GM23338 (cell line): Measurements from ENCODE around the gene ANXA3. TPM values are rescaled to one million over a fixed set of nuclear protein-coding genes. Genes with fewer than 3 reads are reported as not detected.

Experiments
- ATAC-seq: fragments of 200-7000 bp; cut with Tn5 transposase; 3 replicates; pipeline ENCODE4 v1.9.1; 2020
- DNase-seq: peaks from one replicate; pipeline ENCODE4 v3.0.0-alpha.2; 2015; ENCODE audit warnings: low spot score
- H2AFZ ChIP-seq: fragments of 200-600 bp; sonication (generic); 2 replicates; pipeline ENCODE4 v1.8.0; 2016; ENCODE audit warnings: antibody characterized with exemption, mild to moderate bottlenecking, moderate library complexity
- H3F3A ChIP-seq: fragments of 200-600 bp; sonication (generic); replicated peaks from 2 replicates; pipeline ENCODE4 v1.8.0; 2017; ENCODE audit warnings: antibody characterized with exemption, mixed run types, low read depth
- H3K27ac ChIP-seq: fragments of 200-600 bp; sonication (generic); 2 replicates; pipeline ENCODE4 v1.6.1; 2016; ENCODE audit warnings: low read depth
- H3K27me3 ChIP-seq: fragments of 200-600 bp; sonication (generic); 2 replicates; pipeline ENCODE4 v1.8.0; 2016; ENCODE audit warnings: mild to moderate bottlenecking, mixed run types, moderate library complexity; ENCODE audit not compliant: insufficient read depth
- H3K36me3 ChIP-seq: fragments of 200-600 bp; sonication (generic); 2 replicates; pipeline ENCODE4 v1.8.0; 2016; ENCODE audit warnings: mild to moderate bottlenecking; ENCODE audit not compliant: insufficient read depth
- H3K4me1 ChIP-seq: fragments of 200-600 bp; sonication (generic); 2 replicates; pipeline ENCODE4 v1.8.0; 2016; ENCODE audit warnings: mild to moderate bottlenecking, moderate library complexity; ENCODE audit not compliant: insufficient read depth
- H3K4me2 ChIP-seq: fragments of 200-600 bp; sonication (generic); 2 replicates; pipeline ENCODE4 v1.7.1; 2017; ENCODE audit warnings: mixed run types
- H3K4me3 ChIP-seq: fragments of 200-600 bp; sonication (generic); 2 replicates; pipeline ENCODE4 v1.6.1; 2016; ENCODE audit warnings: mixed run types
- H3K79me2 ChIP-seq: fragments of 200-600 bp; sonication (generic); replicated peaks from 2 replicates; pipeline ENCODE4 v1.8.0; 2017; ENCODE audit warnings: mild to moderate bottlenecking; ENCODE audit not compliant: insufficient read depth
- H3K9me2 ChIP-seq: fragments of 200-600 bp; sonication (generic); 2 replicates; pipeline ENCODE4 v1.8.0; 2017; ENCODE audit not compliant: insufficient read depth
- H4K20me1 ChIP-seq: fragments of 200-600 bp; sonication (generic); replicated peaks from 2 replicates; pipeline ENCODE4 v1.8.0; 2017; ENCODE audit warnings: mild to moderate bottlenecking; ENCODE audit not compliant: insufficient read depth
- H3K27ac Mint-ChIP-seq: 2 replicates; pipeline ENCODE4 v1.8.0; 2020; ENCODE audit warnings: inconsistent platforms, mild to moderate bottlenecking, moderate library complexity, mixed read lengths
- H3K27me3 Mint-ChIP-seq: 3 replicates; pipeline ENCODE4 v1.8.0; 2022; ENCODE audit warnings: low read depth, mild to moderate bottlenecking, moderate library complexity, mixed read lengths, inconsistent platforms; ENCODE audit not compliant: insufficient read depth, poor library complexity
- H3K36me3 Mint-ChIP-seq: 3 replicates; pipeline ENCODE4 v1.8.0; 2021; ENCODE audit warnings: low read depth, mild to moderate bottlenecking, inconsistent platforms, moderate library complexity, mixed read lengths
- H3K4me1 Mint-ChIP-seq: 3 replicates; pipeline ENCODE4 v1.8.0; 2020; ENCODE audit warnings: mild to moderate bottlenecking, inconsistent platforms, mixed read lengths
- H3K4me3 Mint-ChIP-seq: 3 replicates; pipeline ENCODE4 v1.8.0; 2021; ENCODE audit warnings: moderate library complexity, mild to moderate bottlenecking, inconsistent platforms, mixed read lengths
- H3K9me3 Mint-ChIP-seq: 3 replicates; pipeline ENCODE4 v1.8.0; 2020; ENCODE audit warnings: moderate library complexity, mild to moderate bottlenecking, inconsistent platforms, mixed read lengths
- JUNB ChIP-seq: IDR thresholded peaks from one replicate; pipeline ENCODE4 v1.6.1; 2016; ENCODE audit warnings: antibody characterized with exemption; ENCODE audit not compliant: unreplicated experiment
- POLR2AphosphoS5 ChIP-seq: IDR thresholded peaks from 2 replicates; pipeline ENCODE4 v1.6.1; 2016; ENCODE audit warnings: antibody characterized with exemption, low read depth
- STAT1 ChIP-seq: IDR thresholded peaks from one replicate; pipeline ENCODE4 v1.6.1; 2016; ENCODE audit warnings: antibody characterized with exemption; ENCODE audit not compliant: unreplicated experiment
- ZNF114 ChIP-seq: fragments of 250-450 bp; sonication (Bioruptor Pico); IDR thresholded peaks from 2 replicates; pipeline ENCODE4 v1.5.0; 2020; ENCODE audit warnings: mild to moderate bottlenecking, moderate library complexity
- ZNF331 ChIP-seq: fragments of 250-450 bp; sonication (Bioruptor Pico); IDR thresholded peaks from 2 replicates; pipeline ENCODE4 v1.5.0; 2020; ENCODE audit warnings: low read depth, mild to moderate bottlenecking, moderate library complexity
- polyA plus RNA-seq: library from polyadenylated mRNA; unstranded; fragments of >200 nt; fragmentation: Nextera tagmentation; extraction: Ambion mirVana; gene quantifications from 2 replicates; pipeline ENCODE4 v1.2.1, GENCODE V29; 2016
- total RNA-seq: library from RNA; depleted of rRNA; stranded (reverse); fragments of >200 nt; shearing (Covaris generic); gene quantifications from 2 replicates; pipeline ENCODE4 v1.2.3, GENCODE V29; 2014
- TF ChIP-seq, protein P1 (sequence below): IDR thresholded peaks from 2 replicates; pipeline ENCODE4 v1.6.1; 2016; ENCODE audit warnings: antibody characterized with exemption
- TF ChIP-seq, protein P2 (sequence below), 2 experiments: fragments of 200-600 bp in 1 of 2; sonication (generic) in 1 of 2; conservative IDR thresholded peaks; 2 replicates each; pipeline versions ENCODE4 v1.5.1 to v1.6.1; 2016 to 2017; ENCODE audit warnings: antibody characterized with exemption in 2 of 2, low read depth in 2 of 2, mild to moderate bottlenecking in 2 of 2, moderate library complexity in 1 of 2

The ANXA3 gene
- total and polyA plus RNA-seq, 2 experiments from 2014 or later = 20.3 to 31.5 TPM

DNA sequence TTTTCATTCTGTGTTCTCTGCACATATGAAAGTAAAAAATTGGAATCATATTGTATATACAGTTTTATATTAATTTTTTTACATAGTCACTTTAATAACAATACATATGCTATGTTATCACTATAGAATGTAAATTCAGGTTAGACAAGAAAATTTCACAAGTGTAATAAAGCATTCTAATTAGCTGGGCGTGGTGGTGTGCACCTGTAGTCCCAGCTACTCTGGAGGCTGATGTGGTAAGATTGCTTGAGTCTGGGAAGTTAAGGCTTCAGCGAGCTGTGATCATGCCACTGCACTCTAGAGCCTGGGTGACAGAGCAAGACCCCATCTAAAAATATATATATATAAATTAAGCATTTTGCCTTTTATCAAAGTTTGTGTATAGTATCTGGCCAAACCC, 95.7 kb downstream of the ANXA3 start:
- peaks cover 7% of the 10 kb centered on the region; the same call in 2 of the 3 replicates for H3K4me1 Mint-ChIP-seq
- no peaks in the 10 kb centered on the region for H4K20me1 ChIP-seq
- ATAC-seq (no peak), DNase-seq (no peak)
- H3K36me3 Mint-ChIP-seq = no peaks in the 10 kb centered on the region
- no peak overlapping the region for H2AFZ ChIP-seq
- no peaks in the 10 kb centered on the region for H3K79me2 ChIP-seq
- no peak overlapping the region for H3K27ac ChIP-seq
- H3K27me3 ChIP-seq = no peaks in the 10 kb centered on the region
- H3K4me3 ChIP-seq = no peak overlapping the region
- H3K27me3 Mint-ChIP-seq = peaks cover 2% of the 10 kb centered on the region
- H3F3A ChIP-seq = no peaks in the 10 kb centered on the region
- H3K9me2 ChIP-seq = no peaks in the 10 kb centered on the region; the same call in 1 of the 2 replicates
- no peaks in the 10 kb centered on the region for H3K36me3 ChIP-seq
- no peak overlapping the region for H3K4me3 Mint-ChIP-seq
- no peaks in the 10 kb centered on the region for H3K9me3 Mint-ChIP-seq
- no peak overlapping the region for H3K27ac Mint-ChIP-seq
- H3K4me2 ChIP-seq = no peak overlapping the region
- no peak for TF ChIP-seq POLR2AphosphoS5
- no peak for TF ChIP-seq ZNF114 (CRISPR knock-in tag)
- 0 out of 2 replicates have a peak, but pooled peaks cover 9% of the 10 kb centered on the region for H3K4me1 ChIP-seq

DNA sequence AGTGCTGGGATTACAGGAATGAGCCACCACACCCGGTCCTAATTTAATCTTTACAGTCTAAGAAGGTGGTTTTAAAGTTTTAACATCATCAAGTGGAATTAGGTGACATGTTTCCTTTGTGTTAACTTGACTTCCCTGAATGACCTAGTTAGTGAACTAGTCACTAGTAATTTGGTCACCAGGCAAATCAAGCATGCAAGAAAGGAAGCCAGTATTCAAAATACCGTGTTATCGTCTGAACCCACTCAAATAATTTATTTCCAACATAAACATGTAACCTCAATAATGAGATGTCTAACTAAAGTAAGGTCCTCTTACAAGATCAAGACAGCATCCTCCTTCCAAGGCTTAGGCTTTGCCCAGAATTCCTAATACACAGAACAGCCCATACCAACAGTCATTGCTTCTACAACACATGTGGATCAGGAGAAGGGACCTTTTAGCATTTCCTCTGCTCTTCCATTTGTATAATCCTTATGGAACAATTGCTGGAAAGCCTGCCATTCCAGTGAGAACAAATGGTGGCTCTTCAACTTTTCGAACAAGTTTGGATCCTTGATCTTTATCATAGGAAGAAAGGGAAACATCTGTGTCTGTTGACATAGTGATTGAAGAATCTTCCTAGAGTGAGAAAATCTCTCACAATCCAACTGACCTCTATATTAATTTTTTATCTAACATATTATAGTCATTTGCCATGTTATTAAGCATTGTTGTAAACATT, 97.2 kb downstream of the ANXA3 start:
- Histone ChIP-seq H3K36me3 (no peaks in the 10 kb centered on the region), H2AFZ (no peak overlapping the region), H3K4me1 (0 out of 2 replicates have a peak, but pooled peaks cover 9% of the 10 kb centered on the region), H3K4me3 (no peak overlapping the region), H3K27me3 (no peaks in the 10 kb centered on the region), H4K20me1 (no peaks in the 10 kb centered on the region), H3F3A (no peaks in the 10 kb centered on the region), H3K4me2 (no peak overlapping the region), H3K27ac (no peak overlapping the region), H3K79me2 (no peaks in the 10 kb centered on the region), H3K9me2 (no peaks in the 10 kb centered on the region; the same call in 1 of the 2 replicates)
- no peak overlapping the region for H3K4me3 Mint-ChIP-seq
- peaks cover 2% of the 10 kb centered on the region for H3K27me3 Mint-ChIP-seq
- no peak for TF ChIP-seq ZNF331 (CRISPR knock-in tag)
- TF ChIP-seq ZNF114 (CRISPR knock-in tag) = no peak
- TF ChIP-seq, protein P1, sequence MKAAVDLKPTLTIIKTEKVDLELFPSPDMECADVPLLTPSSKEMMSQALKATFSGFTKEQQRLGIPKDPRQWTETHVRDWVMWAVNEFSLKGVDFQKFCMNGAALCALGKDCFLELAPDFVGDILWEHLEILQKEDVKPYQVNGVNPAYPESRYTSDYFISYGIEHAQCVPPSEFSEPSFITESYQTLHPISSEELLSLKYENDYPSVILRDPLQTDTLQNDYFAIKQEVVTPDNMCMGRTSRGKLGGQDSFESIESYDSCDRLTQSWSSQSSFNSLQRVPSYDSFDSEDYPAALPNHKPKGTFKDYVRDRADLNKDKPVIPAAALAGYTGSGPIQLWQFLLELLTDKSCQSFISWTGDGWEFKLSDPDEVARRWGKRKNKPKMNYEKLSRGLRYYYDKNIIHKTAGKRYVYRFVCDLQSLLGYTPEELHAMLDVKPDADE = no peak
- TF ChIP-seq STAT1 = no peak
- TF ChIP-seq JUNB = no peak
- TF ChIP-seq, protein P2, sequence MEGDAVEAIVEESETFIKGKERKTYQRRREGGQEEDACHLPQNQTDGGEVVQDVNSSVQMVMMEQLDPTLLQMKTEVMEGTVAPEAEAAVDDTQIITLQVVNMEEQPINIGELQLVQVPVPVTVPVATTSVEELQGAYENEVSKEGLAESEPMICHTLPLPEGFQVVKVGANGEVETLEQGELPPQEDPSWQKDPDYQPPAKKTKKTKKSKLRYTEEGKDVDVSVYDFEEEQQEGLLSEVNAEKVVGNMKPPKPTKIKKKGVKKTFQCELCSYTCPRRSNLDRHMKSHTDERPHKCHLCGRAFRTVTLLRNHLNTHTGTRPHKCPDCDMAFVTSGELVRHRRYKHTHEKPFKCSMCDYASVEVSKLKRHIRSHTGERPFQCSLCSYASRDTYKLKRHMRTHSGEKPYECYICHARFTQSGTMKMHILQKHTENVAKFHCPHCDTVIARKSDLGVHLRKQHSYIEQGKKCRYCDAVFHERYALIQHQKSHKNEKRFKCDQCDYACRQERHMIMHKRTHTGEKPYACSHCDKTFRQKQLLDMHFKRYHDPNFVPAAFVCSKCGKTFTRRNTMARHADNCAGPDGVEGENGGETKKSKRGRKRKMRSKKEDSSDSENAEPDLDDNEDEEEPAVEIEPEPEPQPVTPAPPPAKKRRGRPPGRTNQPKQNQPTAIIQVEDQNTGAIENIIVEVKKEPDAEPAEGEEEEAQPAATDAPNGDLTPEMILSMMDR (conservative IDR thresholded peaks at IDR 0.05; ENCODE audit: low read depth in 2 of 2) = no peak
- DNase-seq = no peak
- no peak for ATAC-seq
- H3K36me3 Mint-ChIP-seq = no peaks in the 10 kb centered on the region
- H3K27ac Mint-ChIP-seq = no peak overlapping the region
- H3K4me1 Mint-ChIP-seq = peaks cover 7% of the 10 kb centered on the region; the same call in 2 of the 3 replicates
- H3K9me3 Mint-ChIP-seq = no peaks in the 10 kb centered on the region
